WERI-Rb-1 (cell line): Measurements from ENCODE around the gene FAM237A.

ENCODE experiments used
- DNase-seq: peaks from one replicate; pipeline ENCODE4 v3.0.0-alpha.2; 2020
- H3K27ac ChIP-seq: fragments of 250-450 bp; sonication (Bioruptor Pico); 2 replicates; pipeline ENCODE4 v1.5.1; 2020; ENCODE audit warnings: mild to moderate bottlenecking, moderate library complexity
- H3K27me3 ChIP-seq: fragments of 250-450 bp; sonication (Bioruptor Pico); 2 replicates; pipeline ENCODE4 v1.5.1; 2021; ENCODE audit warnings: mild to moderate bottlenecking, low read depth, moderate library complexity; ENCODE audit not compliant: insufficient read depth, severe bottlenecking
- H3K36me3 ChIP-seq: fragments of 250-450 bp; sonication (Bioruptor Pico); 2 replicates; pipeline ENCODE4 v1.5.1; 2020; ENCODE audit warnings: mild to moderate bottlenecking, moderate library complexity
- H3K4me3 ChIP-seq: 2 replicates; pipeline ENCODE4 v1.5.1; 2011; ENCODE audit warnings: low read depth, mild to moderate bottlenecking, control low read depth, low read length
- H3K9me3 ChIP-seq: fragments of 250-450 bp; sonication (Bioruptor Pico); 2 replicates; pipeline ENCODE4 v1.5.1; 2021; ENCODE audit warnings: mild to moderate bottlenecking, moderate library complexity; ENCODE audit not compliant: severe bottlenecking
- CTCF ChIP-seq: IDR thresholded peaks from 2 replicates; pipeline ENCODE4 v1.5.1; 2011; ENCODE audit warnings: low read depth, mild to moderate bottlenecking, control low read depth, inconsistent platforms, low read length

The FAM237A gene

GRCh38 chr2:206657087-206657486, 14.8 kb downstream of the FAM237A start:
- Histone ChIP-seq H3K9me3 (no peaks in the 10 kb centered on the region), H3K36me3 (no peaks in the 10 kb centered on the region), H3K27ac (no peak overlapping the region), H3K4me3 (no peak overlapping the region), H3K27me3 (no peaks in the 10 kb centered on the region)
- no peak for TF ChIP-seq CTCF
- DNase-seq = no peak

GRCh38 chr2:206665251-206665650, 23.0 kb downstream of the FAM237A start:
- DNase-seq = no peak
- Histone ChIP-seq H3K27ac (no peak overlapping the region), H3K4me3 (no peak overlapping the region), H3K9me3 (no peaks in the 10 kb centered on the region), H3K27me3 (no peaks in the 10 kb centered on the region), H3K36me3 (no peaks in the 10 kb centered on the region)
- TF ChIP-seq CTCF = no peak

GRCh38 chr2:206670531-206671319, 28.4 kb downstream of the FAM237A start:
- no peak overlapping the region for H3K4me3 ChIP-seq
- DNase-seq = no peak

GRCh38 chr2:206683546-206683945, 41.3 kb downstream of the FAM237A start:
- TF ChIP-seq CTCF = no peak

More at GRCh38 chr2:206670531-206671319, 28.4 kb downstream of the FAM237A start:
- no peaks in the 10 kb centered on the region for H3K27me3 ChIP-seq
- TF ChIP-seq CTCF = no peak
- H3K36me3 ChIP-seq = no peaks in the 10 kb centered on the region
- H3K27ac ChIP-seq = no peak overlapping the region
- no peaks in the 10 kb centered on the region for H3K9me3 ChIP-seq

GRCh38 chr2:206688453-206688852, 46.2 kb downstream of the FAM237A start:
- Histone ChIP-seq H3K9me3 (no peaks in the 10 kb centered on the region), H3K36me3 (no peaks in the 10 kb centered on the region), H3K27me3 (no peaks in the 10 kb centered on the region), H3K27ac (no peak overlapping the region), H3K4me3 (no peak overlapping the region)
- no peak for TF ChIP-seq CTCF
- DNase-seq = no peak

More at GRCh38 chr2:206683546-206683945, 41.3 kb downstream of the FAM237A start:
- H3K27me3 ChIP-seq = no peaks in the 10 kb centered on the region
- H3K9me3 ChIP-seq = no peaks in the 10 kb centered on the region
- no peak for DNase-seq
- H3K36me3 ChIP-seq = no peaks in the 10 kb centered on the region
- no peak overlapping the region for H3K27ac ChIP-seq
- no peak overlapping the region for H3K4me3 ChIP-seq

GRCh38 chr2:206688990-206689389, 46.7 kb downstream of the FAM237A start:
- H3K27ac ChIP-seq = no peak overlapping the region
- TF ChIP-seq CTCF = no peak
- no peaks in the 10 kb centered on the region for H3K36me3 ChIP-seq
- H3K27me3 ChIP-seq = no peaks in the 10 kb centered on the region
- no peak overlapping the region for H3K4me3 ChIP-seq
- DNase-seq = no peak
- no peaks in the 10 kb centered on the region for H3K9me3 ChIP-seq
